Upper lobe of right lung (tissue), 1 donor: Measurements from ENCODE around the gene ADCY3. TPM values are rescaled to one million over a fixed set of nuclear protein-coding genes. Genes with fewer than 3 reads are reported as not detected.

Source experiments
- ATAC-seq: fragments of 200-7000 bp; cut with Tn5 transposase; one replicate; pipeline ENCODE4 v1.9.1; 2020; ENCODE audit warnings: mild to moderate bottlenecking, moderate library complexity
- DNase-seq: peaks from one replicate; pipeline ENCODE4 v3.0.0-alpha.2; 2020
- H3K27ac ChIP-seq: fragments of 200-600 bp; one replicate; pipeline ENCODE4 v1.8.0; 2022
- H3K27me3 ChIP-seq: fragments of 200-600 bp; one replicate; pipeline ENCODE4 v1.8.0; 2022; ENCODE audit warnings: mild to moderate bottlenecking
- H3K36me3 ChIP-seq: fragments of 200-600 bp; one replicate; pipeline ENCODE4 v1.8.0; 2022
- H3K4me1 ChIP-seq: fragments of 200-600 bp; one replicate; pipeline ENCODE4 v1.8.0; 2022
- H3K4me3 ChIP-seq: fragments of 200-600 bp; one replicate; pipeline ENCODE4 v1.8.0; 2022; ENCODE audit warnings: mild to moderate bottlenecking
- H3K9me3 ChIP-seq: fragments of 200-600 bp; one replicate; pipeline ENCODE4 v1.8.0; 2022
- intact Hi-C: fragments of 100-400 bp; cut with DNase I; formaldehyde crosslinking; loops from one replicate; pipeline ENCODE4 v1.11.0; 2022
- total RNA-seq: library from RNA; stranded (reverse); fragmentation: NEBNext Ultra II Directional; extraction: Animal tissue kit (Norgen Biotek cat#: 25700); gene quantifications from one replicate; pipeline ENCODE4 v1.2.1, GENCODE V29; 2021
- TF ChIP-seq, protein P1 (sequence below): fragments of 200-600 bp; IDR thresholded peaks from one replicate; pipeline ENCODE4 v1.8.0; 2022; ENCODE audit warnings: antibody characterized with exemption
- donor health status: DM: no; HTN: yes; CAD: no; lungs with severe emphysema.

ADCY3 gene
- total RNA-seq, 1 donor from 2014 or later, result 37.0 TPM

DNA sequence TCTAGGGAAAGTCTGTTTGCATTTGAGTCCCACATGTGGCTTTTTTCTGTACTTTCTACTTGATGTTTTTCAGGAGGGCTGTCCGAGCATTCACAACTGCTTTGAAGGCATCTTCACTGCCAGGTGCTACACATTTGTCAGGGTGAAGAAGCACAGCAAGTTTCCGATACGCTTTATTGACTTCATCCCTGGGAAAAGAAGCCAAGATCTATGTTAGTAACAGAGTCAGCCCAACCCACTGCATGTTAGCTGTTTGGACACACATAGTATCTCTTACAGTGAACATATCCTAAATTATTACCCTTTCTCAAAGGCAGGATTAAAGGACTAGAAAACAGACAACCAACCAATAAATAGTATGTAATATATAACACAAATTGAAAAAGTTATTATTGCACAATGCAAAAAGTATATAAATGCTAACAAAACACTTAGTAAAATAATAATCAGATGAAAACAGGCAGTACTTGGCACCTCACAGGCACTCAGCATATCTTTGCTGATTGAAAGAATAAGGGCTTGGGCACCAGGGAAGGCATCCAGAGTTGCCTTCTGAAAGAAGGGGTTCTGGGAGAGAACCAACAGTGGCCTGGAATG is 27.6 kb upstream of the ADCY3 start:
- Histone ChIP-seq H3K9me3 (no peaks in the 10 kb centered on the region), H3K36me3 (peaks cover 63% of the 10 kb centered on the region), H3K27me3 (no peaks in the 10 kb centered on the region), H3K4me3 (no peak overlapping the region), H3K27ac (no peak overlapping the region), H3K4me1 (no peaks in the 10 kb centered on the region)
- TF ChIP-seq, protein P1, sequence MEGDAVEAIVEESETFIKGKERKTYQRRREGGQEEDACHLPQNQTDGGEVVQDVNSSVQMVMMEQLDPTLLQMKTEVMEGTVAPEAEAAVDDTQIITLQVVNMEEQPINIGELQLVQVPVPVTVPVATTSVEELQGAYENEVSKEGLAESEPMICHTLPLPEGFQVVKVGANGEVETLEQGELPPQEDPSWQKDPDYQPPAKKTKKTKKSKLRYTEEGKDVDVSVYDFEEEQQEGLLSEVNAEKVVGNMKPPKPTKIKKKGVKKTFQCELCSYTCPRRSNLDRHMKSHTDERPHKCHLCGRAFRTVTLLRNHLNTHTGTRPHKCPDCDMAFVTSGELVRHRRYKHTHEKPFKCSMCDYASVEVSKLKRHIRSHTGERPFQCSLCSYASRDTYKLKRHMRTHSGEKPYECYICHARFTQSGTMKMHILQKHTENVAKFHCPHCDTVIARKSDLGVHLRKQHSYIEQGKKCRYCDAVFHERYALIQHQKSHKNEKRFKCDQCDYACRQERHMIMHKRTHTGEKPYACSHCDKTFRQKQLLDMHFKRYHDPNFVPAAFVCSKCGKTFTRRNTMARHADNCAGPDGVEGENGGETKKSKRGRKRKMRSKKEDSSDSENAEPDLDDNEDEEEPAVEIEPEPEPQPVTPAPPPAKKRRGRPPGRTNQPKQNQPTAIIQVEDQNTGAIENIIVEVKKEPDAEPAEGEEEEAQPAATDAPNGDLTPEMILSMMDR, result no peak
- ATAC-seq (no peak), DNase-seq (no peak)
- intact Hi-C loops, result no loop called here

DNA sequence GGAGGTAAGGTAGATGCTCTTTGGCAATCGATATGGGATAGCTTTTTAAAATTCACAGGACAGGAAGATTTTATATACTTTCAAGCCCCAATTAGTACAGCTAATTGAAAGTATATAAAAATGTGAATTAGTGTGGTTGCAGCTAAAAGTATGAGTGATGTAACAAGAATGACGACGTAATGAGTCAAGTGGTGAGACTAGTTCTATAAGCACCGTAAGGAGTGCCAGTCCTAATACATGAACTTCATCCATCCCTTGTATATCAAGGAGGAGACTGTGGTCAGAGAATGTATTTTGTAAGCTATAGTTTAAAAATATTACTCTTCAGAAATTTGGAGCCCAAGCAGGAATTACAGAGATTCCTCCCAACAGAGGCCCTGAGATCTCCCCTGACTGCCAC is 25.9 kb upstream of the ADCY3 start:
- Histone ChIP-seq H3K27me3 (no peaks in the 10 kb centered on the region), H3K4me3 (no peak overlapping the region), H3K4me1 (no peaks in the 10 kb centered on the region), H3K36me3 (peaks cover 50% of the 10 kb centered on the region), H3K27ac (no peak overlapping the region), H3K9me3 (no peaks in the 10 kb centered on the region)
- DNase-seq (no peak), ATAC-seq (no peak)
- intact Hi-C loops, result no loop called here
- TF ChIP-seq, protein P1, result no peak

DNA sequence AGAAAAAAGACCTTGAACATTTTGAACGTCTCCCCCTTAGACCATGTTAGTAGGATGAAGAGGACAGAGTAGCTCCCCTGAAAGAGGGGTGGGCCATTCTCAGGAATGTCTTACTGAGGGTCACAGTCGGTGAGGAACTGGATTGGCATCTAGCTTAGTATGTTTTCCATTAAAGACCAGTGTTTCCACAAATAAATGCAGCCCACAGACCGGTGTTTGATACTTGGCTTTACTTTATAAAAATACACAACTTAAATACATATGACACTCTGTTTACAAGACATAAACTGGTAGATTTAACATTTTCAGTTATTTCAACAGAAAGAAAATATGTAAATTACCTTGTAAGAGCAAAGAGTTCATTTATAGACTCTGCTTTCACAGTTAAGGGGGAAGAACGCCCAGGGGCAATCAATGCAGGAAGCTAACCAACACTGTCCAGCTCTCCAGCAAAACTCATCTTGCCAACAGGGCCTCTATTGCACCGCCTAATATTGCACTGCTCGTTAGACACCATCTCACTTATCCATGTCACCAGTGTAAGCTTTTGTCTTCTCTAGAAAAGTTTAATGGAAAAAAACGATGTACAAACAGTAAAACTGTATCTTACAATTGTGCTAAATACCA is 23.5 kb upstream of the ADCY3 start:
- intact Hi-C loops, result no loop called here
- no peak for ATAC-seq
- H3K36me3 ChIP-seq, result peaks cover 29% of the 10 kb centered on the region
- no peak for DNase-seq
- H3K9me3 ChIP-seq, result no peaks in the 10 kb centered on the region
- H3K27me3 ChIP-seq, result no peaks in the 10 kb centered on the region
- TF ChIP-seq, protein P1, result no peak
- no peak overlapping the region for H3K4me3 ChIP-seq
- no peak overlapping the region for H3K27ac ChIP-seq
- no peaks in the 10 kb centered on the region for H3K4me1 ChIP-seq

DNA sequence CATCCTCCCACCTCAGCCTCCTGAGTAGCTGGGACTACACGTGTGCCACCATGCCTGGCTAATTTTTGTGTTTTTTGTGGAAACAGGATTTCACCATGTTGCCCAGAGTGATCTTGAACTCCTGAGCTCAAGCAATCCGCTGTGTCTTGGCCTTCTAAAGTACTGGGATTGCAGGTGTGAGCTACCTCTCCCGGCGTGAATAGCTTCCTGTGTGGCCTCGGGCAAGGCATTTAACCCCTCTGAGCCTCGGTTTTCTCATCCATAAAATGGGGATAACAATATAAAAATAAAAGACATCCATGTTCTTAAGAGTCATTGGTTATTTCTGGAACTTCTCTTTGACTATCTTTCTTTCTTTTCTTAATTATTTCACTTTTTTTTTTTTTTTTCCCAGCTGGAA is 19.3 kb upstream of the ADCY3 start:
- DNase-seq, result no peak
- no peaks in the 10 kb centered on the region for H3K36me3 ChIP-seq
- no peaks in the 10 kb centered on the region for H3K9me3 ChIP-seq
- TF ChIP-seq, protein P1, result no peak
- no peaks in the 10 kb centered on the region for H3K4me1 ChIP-seq
- no peaks in the 10 kb centered on the region for H3K27me3 ChIP-seq
- intact Hi-C loops, result no loop called here
- H3K27ac ChIP-seq, result no peak overlapping the region
- ATAC-seq, result no peak
- H3K4me3 ChIP-seq, result no peak overlapping the region

DNA sequence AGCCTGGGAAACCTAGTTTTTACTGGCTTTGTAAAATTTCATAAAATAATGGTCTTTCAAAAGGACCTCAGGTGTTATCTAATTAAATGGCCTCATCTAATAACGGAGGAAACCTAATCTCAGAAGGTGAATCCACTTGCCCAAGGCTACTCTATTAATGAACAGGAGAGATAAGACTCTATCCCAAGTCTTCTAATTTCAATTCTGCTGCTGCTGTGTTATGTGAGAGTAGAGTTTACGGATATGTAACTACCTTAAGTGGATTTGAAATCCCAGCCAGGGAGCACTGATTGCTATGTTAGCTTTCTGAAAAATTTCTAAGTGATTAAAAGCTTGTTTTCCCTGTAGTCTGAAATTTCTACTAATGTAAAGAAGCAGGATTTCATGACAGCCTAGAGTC is 17.2 kb upstream of the ADCY3 start:
- TF ChIP-seq, protein P1, result no peak
- no peaks in the 10 kb centered on the region for H3K36me3 ChIP-seq
- H3K4me1 ChIP-seq, result no peaks in the 10 kb centered on the region
- ATAC-seq (no peak), DNase-seq (no peak)
- H3K4me3 ChIP-seq, result no peak overlapping the region
- intact Hi-C loops, result no loop called here
- no peaks in the 10 kb centered on the region for H3K9me3 ChIP-seq
- no peak overlapping the region for H3K27ac ChIP-seq
- H3K27me3 ChIP-seq, result no peaks in the 10 kb centered on the region
